C4-2B (cell line): Measurements from ENCODE around the gene CD226.
"Not testable (repeated sequence)": the region's sequence is repeated elsewhere in the genome, so short reads cannot be mapped to it uniquely, and the experiment has no call there.

Experiments used
- H3K27ac ChIP-seq: fragments of 450-650 bp; 2 replicates; pipeline ENCODE4 v1.5.1; 2017
- ZFX ChIP-seq: fragments of 450-650 bp; IDR thresholded peaks from 2 replicates; pipeline ENCODE4 v1.6.1; 2017
- TF ChIP-seq, protein P1 (sequence below): fragments of 450-650 bp; conservative IDR thresholded peaks from 2 replicates; pipeline ENCODE4 v1.5.1; 2017; ENCODE audit warnings: mild to moderate bottlenecking

Gene CD226

DNA sequence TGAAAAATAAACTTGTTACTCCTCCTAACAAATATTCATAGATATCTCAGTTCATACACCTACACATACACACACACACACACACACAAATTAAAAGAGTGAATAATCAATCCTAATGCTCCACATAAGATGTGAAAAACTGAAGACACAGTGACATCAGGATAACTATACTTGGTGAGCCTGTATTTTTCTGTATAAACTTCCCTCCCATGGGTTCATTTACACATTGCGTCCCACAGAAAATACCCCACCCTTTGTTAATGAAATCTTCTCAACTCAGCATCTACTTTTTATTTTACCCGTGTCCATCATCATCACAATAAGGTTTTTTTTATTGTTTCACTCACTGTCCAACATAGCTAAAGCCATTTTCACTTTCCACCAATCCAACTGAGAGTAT, 60.4 kb downstream of the CD226 start:
- H3K27ac ChIP-seq, result no peak overlapping the region
- TF ChIP-seq ZFX, result no peak
- TF ChIP-seq, protein P1, sequence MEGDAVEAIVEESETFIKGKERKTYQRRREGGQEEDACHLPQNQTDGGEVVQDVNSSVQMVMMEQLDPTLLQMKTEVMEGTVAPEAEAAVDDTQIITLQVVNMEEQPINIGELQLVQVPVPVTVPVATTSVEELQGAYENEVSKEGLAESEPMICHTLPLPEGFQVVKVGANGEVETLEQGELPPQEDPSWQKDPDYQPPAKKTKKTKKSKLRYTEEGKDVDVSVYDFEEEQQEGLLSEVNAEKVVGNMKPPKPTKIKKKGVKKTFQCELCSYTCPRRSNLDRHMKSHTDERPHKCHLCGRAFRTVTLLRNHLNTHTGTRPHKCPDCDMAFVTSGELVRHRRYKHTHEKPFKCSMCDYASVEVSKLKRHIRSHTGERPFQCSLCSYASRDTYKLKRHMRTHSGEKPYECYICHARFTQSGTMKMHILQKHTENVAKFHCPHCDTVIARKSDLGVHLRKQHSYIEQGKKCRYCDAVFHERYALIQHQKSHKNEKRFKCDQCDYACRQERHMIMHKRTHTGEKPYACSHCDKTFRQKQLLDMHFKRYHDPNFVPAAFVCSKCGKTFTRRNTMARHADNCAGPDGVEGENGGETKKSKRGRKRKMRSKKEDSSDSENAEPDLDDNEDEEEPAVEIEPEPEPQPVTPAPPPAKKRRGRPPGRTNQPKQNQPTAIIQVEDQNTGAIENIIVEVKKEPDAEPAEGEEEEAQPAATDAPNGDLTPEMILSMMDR, result no peak

DNA sequence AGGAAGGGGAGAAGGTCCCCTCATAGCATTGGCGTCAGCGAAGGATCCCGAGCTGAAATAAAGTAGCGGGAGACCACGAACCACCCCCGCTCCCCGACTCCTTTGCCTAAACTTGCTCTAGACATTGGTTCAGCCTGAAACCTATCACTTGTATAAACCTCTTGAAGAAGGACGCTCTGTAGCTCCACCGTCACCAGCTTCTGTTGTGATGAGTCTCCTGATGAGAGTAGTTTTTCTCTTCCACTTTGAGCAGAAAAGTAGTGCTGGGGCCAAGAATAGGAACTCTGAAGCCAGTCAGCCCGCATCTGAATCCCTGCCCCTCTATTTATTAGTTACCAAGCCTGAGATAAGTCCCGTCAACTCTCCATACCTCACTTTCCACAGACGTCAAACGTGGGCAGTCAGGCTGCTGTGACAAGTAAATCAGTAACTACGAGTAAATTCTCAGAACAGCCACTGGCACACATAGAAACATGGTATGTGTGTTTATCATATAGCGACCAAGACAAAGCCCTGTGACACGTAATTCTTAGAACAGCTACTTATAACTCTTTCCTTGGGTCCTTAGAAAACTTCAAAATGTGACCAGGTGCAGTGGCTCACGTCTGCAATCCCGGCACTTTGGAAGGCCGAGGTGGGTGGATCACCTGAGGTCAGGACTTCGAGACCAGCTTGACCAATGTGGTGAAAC, 61.7 kb downstream of the CD226 start:
- TF ChIP-seq, protein P1, result no peak
- TF ChIP-seq ZFX, result no peak
- no peak overlapping the region for H3K27ac ChIP-seq

DNA sequence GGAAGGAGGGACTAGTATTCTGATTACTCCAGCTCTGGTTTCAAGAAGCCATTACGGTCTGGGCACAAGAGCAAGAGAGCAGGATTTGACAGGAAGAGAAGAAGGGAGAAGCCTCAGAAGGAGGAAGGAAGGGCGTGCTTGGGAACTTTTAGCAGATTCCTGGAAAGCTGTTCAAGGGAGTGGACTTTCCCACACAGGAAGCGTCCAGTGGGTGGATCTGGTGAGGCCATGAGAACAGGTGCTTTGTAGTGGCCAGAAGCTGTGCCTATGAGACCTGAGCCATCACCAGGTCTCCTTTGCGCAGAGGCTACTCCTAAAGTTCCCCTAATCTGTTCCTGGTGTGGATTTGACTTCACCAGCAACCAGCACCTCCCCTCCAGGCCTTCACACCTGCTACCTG, 62.3 kb downstream of the CD226 start:
- TF ChIP-seq ZFX, result no peak
- TF ChIP-seq, protein P1, result no peak
- H3K27ac ChIP-seq, result no peak overlapping the region

DNA sequence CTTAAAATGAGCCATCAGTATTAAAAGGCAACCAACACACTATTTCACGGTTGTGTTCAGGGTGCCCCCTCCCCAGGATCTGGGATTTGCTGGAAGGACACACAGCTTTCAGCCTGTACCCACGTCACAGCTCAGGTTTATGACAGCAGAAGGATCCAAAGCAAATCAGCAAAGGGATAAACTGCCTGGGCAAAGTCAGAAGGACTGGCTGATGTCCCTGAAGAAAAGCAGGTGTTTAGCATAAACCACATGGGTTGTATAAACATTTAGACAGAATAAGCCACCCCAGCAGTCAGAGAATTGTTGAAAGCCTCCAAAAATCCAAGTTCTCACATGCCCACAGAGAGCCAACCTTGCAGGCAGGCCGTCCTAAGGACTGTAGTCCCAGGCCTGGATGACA, 63.9 kb downstream of the CD226 start:
- TF ChIP-seq ZFX, result no peak
- TF ChIP-seq, protein P1, result no peak
- H3K27ac ChIP-seq, result no peak overlapping the region

DNA sequence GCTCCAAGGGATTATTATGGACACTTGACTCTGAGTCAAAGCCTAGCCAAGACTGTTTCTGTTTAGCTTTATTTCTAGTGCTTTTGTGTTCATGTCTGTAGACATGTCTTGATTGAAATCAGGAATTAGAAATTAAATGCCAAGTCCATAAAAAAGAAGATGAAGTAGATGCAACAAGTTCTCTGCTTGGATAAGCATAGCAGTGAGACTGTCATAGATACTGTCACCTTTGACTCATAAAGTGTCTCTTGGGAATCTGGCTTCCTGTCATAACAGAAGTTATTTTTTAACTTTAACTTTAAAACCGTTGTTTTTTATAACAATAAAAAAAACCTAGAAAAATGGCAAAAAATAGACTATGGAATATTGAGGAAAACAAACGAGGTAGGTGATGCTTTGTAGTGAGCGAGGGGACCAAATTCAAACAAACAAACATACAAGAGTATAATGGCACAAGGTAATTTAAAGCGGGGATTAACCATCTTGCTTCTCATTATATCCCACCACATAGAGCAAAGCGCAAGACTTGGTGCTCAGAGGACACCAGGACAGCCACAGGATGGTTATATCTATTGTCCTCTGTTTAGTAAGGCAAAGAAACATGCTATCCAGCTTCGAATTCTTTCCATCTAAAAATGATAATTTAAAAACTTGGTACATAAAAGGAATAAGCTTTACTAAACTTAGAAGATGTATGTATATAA, 64.6 kb downstream of the CD226 start:
- TF ChIP-seq, protein P1, result no peak
- no peak for TF ChIP-seq ZFX

DNA sequence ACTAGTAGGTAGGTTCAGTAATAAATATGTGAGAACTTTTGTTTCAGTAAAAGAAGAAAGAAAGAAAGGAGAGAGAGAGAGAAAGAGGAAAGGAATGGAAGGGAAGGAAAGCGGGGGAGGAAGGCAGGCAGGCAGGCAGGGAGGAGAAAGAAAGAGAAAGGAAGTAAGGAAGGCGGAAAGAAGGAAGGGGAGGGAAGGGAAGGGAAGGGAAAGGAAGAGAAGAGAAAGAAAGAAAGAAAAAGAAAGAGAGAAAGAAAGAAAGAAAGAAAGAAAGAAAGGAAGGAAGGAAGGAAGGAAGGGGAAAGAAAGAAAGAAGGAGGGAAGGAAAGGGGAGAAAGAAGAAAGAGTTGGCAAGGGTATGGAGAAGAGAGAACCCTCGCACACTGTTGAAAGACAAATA, 67.6 kb downstream of the CD226 start:
- TF ChIP-seq, protein P1, result no peak
- TF ChIP-seq ZFX, result no peak
- H3K27ac ChIP-seq, result no peak overlapping the region

More for the DNA sequence above, 64.6 kb downstream of the CD226 start:
- H3K27ac ChIP-seq, result no peak overlapping the region

DNA sequence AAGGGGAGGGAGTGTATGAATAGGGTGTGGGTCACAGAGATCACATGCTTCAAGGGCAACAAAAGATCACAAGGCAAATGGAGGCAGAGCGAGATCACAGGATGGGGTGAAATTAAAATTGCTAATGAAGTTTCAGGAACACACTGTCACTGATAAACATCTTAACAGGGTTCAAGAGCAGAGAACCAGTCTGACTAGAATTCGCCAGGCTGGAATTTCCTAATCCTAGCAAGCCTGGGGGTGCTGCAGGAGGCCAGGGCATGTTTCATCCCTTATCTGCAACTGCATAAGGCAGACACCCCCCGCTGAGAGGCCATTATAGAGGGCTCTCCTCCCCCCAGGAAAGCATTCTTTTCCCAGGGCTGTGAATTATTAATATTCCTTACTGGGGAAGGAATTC, 68.6 kb downstream of the CD226 start:
- H3K27ac ChIP-seq, result not testable (repeated sequence)
